AG10803 (cell line): ENCODE results near the gene TSKS.

Experiments used
- DNase-seq: peaks from one replicate; pipeline ENCODE4 v3.0.0; 2010; ENCODE audit warnings: low read depth
- H3K4me3 ChIP-seq: 2 replicates; pipeline ENCODE4 v1.5.1; 2011; ENCODE audit warnings: mild to moderate bottlenecking, low read length, control low read depth
- CTCF ChIP-seq: conservative IDR thresholded peaks from 2 replicates; pipeline ENCODE4 v1.5.1; 2011; ENCODE audit warnings: mild to moderate bottlenecking, low read length, control low read depth, inconsistent platforms

The TSKS gene

GRCh38 chr19:49773663-49774350 lies 10.7 kb upstream of the TSKS start:
- no peak for DNase-seq
- TF ChIP-seq CTCF, result no peak
- H3K4me3 ChIP-seq, result no peak overlapping the region

GRCh38 chr19:49772850-49773432 lies 9.8 kb upstream of the TSKS start:
- no peak for TF ChIP-seq CTCF
- DNase-seq, result no peak
- no peak overlapping the region for H3K4me3 ChIP-seq

- H3K4me3 ChIP-seq, result no peak overlapping the region
- TF ChIP-seq CTCF, result no peak
- no peak for DNase-seq
Measured at GRCh38 chr19:49771674-49772139, 8.6 kb upstream of the TSKS start.

GRCh38 chr19:49770529-49770928 lies 7.4 kb upstream of the TSKS start:
- H3K4me3 ChIP-seq, result no peak overlapping the region
- DNase-seq, result no peak
- TF ChIP-seq CTCF, result no peak

GRCh38 chr19:49767967-49768581 lies 5.0 kb upstream of the TSKS start:
- no peak for TF ChIP-seq CTCF
- H3K4me3 ChIP-seq, result peak overlapping the region; percentile 89

GRCh38 chr19:49767381-49767780 lies 4.3 kb upstream of the TSKS start:
- no peak for DNase-seq
- TF ChIP-seq CTCF, result no peak

More at GRCh38 chr19:49767967-49768581, 5.0 kb upstream of the TSKS start:
- no peak for DNase-seq

GRCh38 chr19:49766930-49767299 lies 3.8 kb upstream of the TSKS start, which contains the start of gene AP2A1:
TSS of gene AP2A1 (plus strand) at chr19:49767001. CDS start at chr19:49767134, 133 bp downstream.
- DNase-seq, result no peak
- no peak for TF ChIP-seq CTCF
- peak within 1 kb of the TSS; percentile 89 for H3K4me3 ChIP-seq

More at GRCh38 chr19:49767381-49767780, 4.3 kb upstream of the TSKS start:
- H3K4me3 ChIP-seq, result peak overlapping the region; percentile 89
